Measurements from ENCODE around the gene NPHS1. TPM values are rescaled to one million over a fixed set of nuclear protein-coding genes. Genes with fewer than 3 reads are reported as not detected.

Gene NPHS1
- total RNA-seq, 1 donor from 2014 or later = 0.62 TPM

DNA sequence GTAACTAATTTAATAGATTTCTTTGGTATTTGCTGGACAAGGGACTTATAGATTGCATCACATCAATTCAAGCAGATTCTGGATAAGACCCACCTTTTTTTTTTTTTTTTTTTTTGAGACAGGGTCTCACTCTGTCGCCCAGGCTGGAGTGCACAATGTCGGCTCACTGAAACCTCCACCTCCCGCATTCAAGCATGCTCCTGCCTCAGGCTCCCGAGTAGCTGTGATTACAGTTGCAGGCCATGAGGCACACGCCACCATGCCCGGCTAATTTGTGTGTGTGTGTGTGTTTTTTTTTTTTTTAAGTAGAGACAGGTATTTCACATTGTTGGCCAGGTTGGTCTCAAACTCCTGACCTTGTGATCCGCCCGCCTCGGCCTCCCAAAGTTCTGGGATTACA, 35.5 kb downstream of the NPHS1 start:
- Mint-ChIP-seq H3K9me3 (no peaks in the 10 kb centered on the region), H3K27me3 (ENCODE audit: insufficient read depth, low read depth) (peaks cover 18% of the 10 kb centered on the region), H3K36me3 (no peaks in the 10 kb centered on the region), H3K4me1 (peaks cover 5% of the 10 kb centered on the region), H3K27ac (no peak overlapping the region), H3K4me3 (no peak overlapping the region)
- H2AFZ ChIP-seq (replicated peaks) = no peak overlapping the region
- peaks cover 3% of the 10 kb centered on the region for H3F3A ChIP-seq (ENCODE audit: low read depth)
- H3K79me2 ChIP-seq (ENCODE audit: low read depth) = no peaks in the 10 kb centered on the region
- H4K20me1 ChIP-seq (ENCODE audit: low read depth) = no peaks in the 10 kb centered on the region
- H3K4me2 ChIP-seq = no peak overlapping the region
- H3K9ac ChIP-seq = no peak overlapping the region
- H3K4me3 ChIP-seq = no peak overlapping the region
- TF ChIP-seq CTCF (IDR thresholded peaks at IDR 0.05) (no peak), EZH2 (IDR thresholded peaks at IDR 0.05) (no peak), EZH2phosphoT487 (IDR thresholded peaks at IDR 0.05) (no peak)
- peaks cover 2% of the 10 kb centered on the region for H3K4me1 ChIP-seq
- DNase-seq (ENCODE audit: low spot score) = no peak
- no peaks in the 10 kb centered on the region for H3K36me3 ChIP-seq
- H3K27ac ChIP-seq = no peak overlapping the region
- H3K9me3 ChIP-seq (ENCODE audit: low read depth) = no peaks in the 10 kb centered on the region
- no peaks in the 10 kb centered on the region for H3K27me3 ChIP-seq

GRCh38 chr19:35816262-35816661, 36.0 kb downstream of the NPHS1 start:
- Histone ChIP-seq H3K4me1 (peaks cover 2% of the 10 kb centered on the region), H3K79me2 (ENCODE audit: low read depth) (no peaks in the 10 kb centered on the region), H3K9me3 (ENCODE audit: low read depth) (no peaks in the 10 kb centered on the region), H2AFZ (replicated peaks) (no peak overlapping the region), H3K27me3 (no peaks in the 10 kb centered on the region), H4K20me1 (ENCODE audit: low read depth) (no peaks in the 10 kb centered on the region), H3K27ac (no peak overlapping the region), H3K4me2 (no peak overlapping the region), H3F3A (ENCODE audit: low read depth) (peaks cover 3% of the 10 kb centered on the region), H3K9ac (no peak overlapping the region), H3K4me3 (no peak overlapping the region), H3K36me3 (no peaks in the 10 kb centered on the region)
- no peak for DNase-seq (ENCODE audit: low spot score)
- no peaks in the 10 kb centered on the region for H3K9me3 Mint-ChIP-seq
- peaks cover 19% of the 10 kb centered on the region for H3K27me3 Mint-ChIP-seq (ENCODE audit: insufficient read depth, low read depth)
- no peak overlapping the region for H3K4me3 Mint-ChIP-seq
- TF ChIP-seq EZH2 (IDR thresholded peaks at IDR 0.05) (no peak), CTCF (IDR thresholded peaks at IDR 0.05) (no peak), EZH2phosphoT487 (IDR thresholded peaks at IDR 0.05) (no peak)
- H3K36me3 Mint-ChIP-seq = no peaks in the 10 kb centered on the region
- no peak overlapping the region for H3K27ac Mint-ChIP-seq
- H3K4me1 Mint-ChIP-seq = peaks cover 5% of the 10 kb centered on the region

DNA sequence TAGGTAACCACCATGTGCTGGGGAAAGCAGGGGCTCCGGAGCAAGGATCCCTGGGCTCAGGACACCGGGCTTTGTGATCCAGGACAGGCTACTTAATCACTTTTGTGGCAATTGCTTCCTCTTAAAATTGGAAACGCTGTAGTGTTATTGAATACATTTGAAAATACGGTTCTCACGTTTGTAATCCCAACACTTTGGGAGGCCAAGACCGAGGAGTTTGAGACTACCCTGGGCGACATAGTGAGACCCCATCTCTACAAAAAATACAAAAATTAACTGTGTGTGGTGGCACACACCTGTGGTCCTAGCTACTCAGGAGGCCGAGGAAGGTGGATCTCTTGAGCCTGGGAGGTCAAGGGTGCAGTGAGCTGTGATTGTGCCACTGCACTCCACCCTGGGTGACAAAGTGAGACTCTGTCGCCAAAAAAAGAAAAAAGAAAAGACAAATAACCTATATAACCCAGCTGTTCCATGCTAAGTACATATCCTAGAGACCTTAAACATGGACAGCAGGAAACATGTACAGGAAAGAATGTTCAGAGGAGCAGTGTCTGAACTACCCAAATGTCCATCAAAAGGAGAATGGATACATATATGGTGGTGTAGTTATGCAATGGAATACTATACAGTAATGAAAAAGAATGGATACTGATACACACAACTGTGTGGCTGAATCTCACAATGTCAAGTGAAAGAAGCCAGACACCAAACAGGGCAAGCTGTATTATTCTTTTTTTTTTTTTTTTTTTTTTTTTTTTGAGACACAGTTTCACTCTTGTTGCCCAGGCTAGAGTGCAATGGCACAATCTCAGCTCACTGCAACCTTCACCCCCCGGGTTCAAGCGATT, 39.0 kb downstream of the NPHS1 start:
- Histone ChIP-seq H3K4me3 (no peak overlapping the region), H3K27me3 (no peaks in the 10 kb centered on the region), H3K79me2 (ENCODE audit: low read depth) (no peaks in the 10 kb centered on the region), H3K4me2 (no peak overlapping the region), H2AFZ (replicated peaks) (no peak overlapping the region), H3K4me1 (no peaks in the 10 kb centered on the region), H3K27ac (no peak overlapping the region), H3K9me3 (ENCODE audit: low read depth) (no peaks in the 10 kb centered on the region), H3K9ac (no peak overlapping the region), H4K20me1 (ENCODE audit: low read depth) (no peaks in the 10 kb centered on the region), H3K36me3 (no peaks in the 10 kb centered on the region), H3F3A (ENCODE audit: low read depth) (no peaks in the 10 kb centered on the region)
- Mint-ChIP-seq H3K27me3 (ENCODE audit: insufficient read depth, low read depth) (peaks cover 15% of the 10 kb centered on the region), H3K36me3 (no peaks in the 10 kb centered on the region), H3K4me1 (no peaks in the 10 kb centered on the region), H3K4me3 (no peak overlapping the region), H3K27ac (no peak overlapping the region), H3K9me3 (no peaks in the 10 kb centered on the region)
- DNase-seq (ENCODE audit: low spot score) = no peak
- TF ChIP-seq CTCF (IDR thresholded peaks at IDR 0.05) = no peak
- no peak for TF ChIP-seq EZH2phosphoT487 (IDR thresholded peaks at IDR 0.05)
